HUES64 (cell line): ENCODE measurements around the gene MBNL1.

Experiments
- H3K27ac ChIP-seq: 2 replicates; pipeline ENCODE4 v1.7.0; 2013; ENCODE audit warnings: low read depth, low read length, inconsistent platforms
- H3K27me3 ChIP-seq: 2 replicates; pipeline ENCODE4 v1.6.1; 2013; ENCODE audit warnings: mild to moderate bottlenecking, low read length; ENCODE audit not compliant: insufficient read depth
- H3K36me3 ChIP-seq: 2 replicates; pipeline ENCODE4 v1.6.1; 2013; ENCODE audit warnings: mild to moderate bottlenecking, low read length; ENCODE audit not compliant: insufficient read depth
- H3K4me1 ChIP-seq: 2 replicates; pipeline ENCODE4 v1.6.1; 2013; ENCODE audit warnings: mild to moderate bottlenecking, low read length, moderate library complexity; ENCODE audit not compliant: insufficient read depth
- H3K4me3 ChIP-seq: 2 replicates; pipeline ENCODE4 v1.5.1; 2013; ENCODE audit warnings: mild to moderate bottlenecking, low read length, moderate library complexity
- H3K9ac ChIP-seq: 2 replicates; pipeline ENCODE4 v1.6.1; 2013; ENCODE audit warnings: mild to moderate bottlenecking, low read depth, low read length
- H3K9me3 ChIP-seq: 2 replicates; pipeline ENCODE4 v1.6.1; 2013; ENCODE audit warnings: low read depth, low read length; ENCODE audit not compliant: insufficient read depth
- WGBS: fragments of 150-250, 120-280 bp; methylation state at CpG from one replicate; pipeline ENCODE4 v1.1.7; 2013; ENCODE audit warnings: missing lambda C conversion rate; 5-methylcytosine and 5-hydroxymethylcytosine counted together

Gene MBNL1

DNA sequence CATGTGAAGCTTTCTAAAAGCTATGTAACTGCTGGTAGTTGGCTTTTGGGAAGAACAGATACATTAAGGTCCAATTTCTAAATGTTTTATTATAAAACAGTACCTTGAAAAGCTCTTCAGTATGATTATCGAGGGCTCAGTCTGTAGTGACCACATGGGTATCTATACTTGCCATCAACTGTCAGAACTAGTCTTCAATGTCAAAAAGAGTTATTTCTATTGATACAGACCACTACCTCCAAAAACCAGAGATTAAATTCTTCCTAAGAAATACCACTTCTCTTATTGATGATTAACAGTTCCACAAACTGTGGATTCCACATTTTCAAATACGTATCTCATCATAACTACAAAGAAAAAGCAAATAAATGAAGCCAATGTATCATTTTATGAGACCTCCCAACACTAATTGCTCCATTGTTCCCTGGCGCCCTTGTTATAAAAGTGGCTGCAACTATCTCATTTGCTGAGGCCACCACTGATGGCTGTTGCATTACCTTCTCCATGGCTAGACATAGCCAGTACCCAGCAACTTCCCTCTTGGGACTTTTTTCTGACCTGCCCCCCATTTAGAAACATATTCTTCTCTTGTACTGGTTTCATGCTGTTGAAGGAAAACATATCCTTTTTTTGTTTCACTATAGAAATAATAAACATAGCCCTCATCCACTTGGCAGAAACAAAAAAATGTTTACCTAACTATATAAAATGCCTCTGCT, 33.9 kb upstream of the MBNL1 start:
- Histone ChIP-seq H3K27me3 (no peaks in the 10 kb centered on the region), H3K4me3 (no peak overlapping the region), H3K9me3 (no peaks in the 10 kb centered on the region), H3K27ac (no peak overlapping the region), H3K9ac (no peak overlapping the region), H3K36me3 (no peaks in the 10 kb centered on the region), H3K4me1 (no peaks in the 10 kb centered on the region)
- 94% methylated on average over 3 of the region's 3 CpGs for WGBS

DNA sequence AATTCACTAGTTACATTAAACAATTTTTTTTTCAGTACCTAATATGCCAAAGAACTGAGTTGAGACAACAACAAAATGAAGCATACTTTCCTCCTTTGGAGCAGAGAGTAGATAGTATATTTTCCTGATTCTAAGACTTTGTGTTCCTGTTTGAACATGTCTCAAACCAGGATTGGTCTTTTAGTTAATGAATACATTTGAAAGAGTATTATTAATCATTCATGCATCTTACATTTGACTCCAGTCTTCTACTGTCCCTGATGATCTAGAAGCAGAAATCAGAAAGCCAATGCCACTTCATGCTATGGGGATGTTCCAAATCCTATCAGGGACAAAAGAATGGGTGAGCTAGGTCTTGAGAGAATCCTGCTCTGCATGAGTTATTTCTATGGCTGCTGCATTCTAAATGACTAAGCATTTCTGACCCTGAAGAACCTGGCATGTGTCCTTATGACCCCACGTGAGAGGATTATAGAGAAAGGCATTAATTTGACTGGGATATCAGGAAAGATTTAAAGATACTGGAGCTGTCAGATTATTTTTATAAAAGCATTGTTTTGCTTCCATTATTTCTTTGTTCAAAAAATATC, 32.9 kb upstream of the MBNL1 start:
- Histone ChIP-seq H3K4me3 (no peak overlapping the region), H3K27ac (no peak overlapping the region)
- WGBS = 87% methylated on average over 1 of the region's 1 CpG

DNA sequence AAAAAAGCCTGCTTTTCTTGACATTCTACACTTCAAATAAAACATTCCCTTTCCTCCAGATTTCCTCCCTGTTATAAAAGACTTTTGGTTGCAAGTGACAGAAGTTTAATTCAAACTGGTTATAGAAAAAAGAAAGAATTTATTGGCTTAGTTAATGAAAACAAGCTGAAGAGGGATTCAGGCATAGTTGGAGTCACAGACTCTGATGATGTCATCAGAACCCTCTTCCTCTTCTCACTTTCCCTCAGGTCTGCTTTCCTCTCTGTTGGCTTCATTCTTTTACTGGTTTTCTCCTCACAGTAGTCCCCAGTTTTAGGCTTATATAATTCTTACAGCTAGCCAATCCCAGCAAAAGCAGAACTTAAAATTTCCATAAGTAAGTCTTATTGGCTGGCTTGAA, 32.0 kb upstream of the MBNL1 start:
- Histone ChIP-seq H3K9ac (no peak overlapping the region), H3K4me1 (no peaks in the 10 kb centered on the region), H3K9me3 (no peaks in the 10 kb centered on the region), H3K36me3 (no peaks in the 10 kb centered on the region), H3K4me3 (no peak overlapping the region), H3K27me3 (no peaks in the 10 kb centered on the region), H3K27ac (no peak overlapping the region)

More for the DNA sequence above, 32.9 kb upstream of the MBNL1 start:
- no peaks in the 10 kb centered on the region for H3K4me1 ChIP-seq
- H3K9ac ChIP-seq = no peak overlapping the region
- H3K36me3 ChIP-seq = no peaks in the 10 kb centered on the region
- no peaks in the 10 kb centered on the region for H3K9me3 ChIP-seq
- H3K27me3 ChIP-seq = no peaks in the 10 kb centered on the region

DNA sequence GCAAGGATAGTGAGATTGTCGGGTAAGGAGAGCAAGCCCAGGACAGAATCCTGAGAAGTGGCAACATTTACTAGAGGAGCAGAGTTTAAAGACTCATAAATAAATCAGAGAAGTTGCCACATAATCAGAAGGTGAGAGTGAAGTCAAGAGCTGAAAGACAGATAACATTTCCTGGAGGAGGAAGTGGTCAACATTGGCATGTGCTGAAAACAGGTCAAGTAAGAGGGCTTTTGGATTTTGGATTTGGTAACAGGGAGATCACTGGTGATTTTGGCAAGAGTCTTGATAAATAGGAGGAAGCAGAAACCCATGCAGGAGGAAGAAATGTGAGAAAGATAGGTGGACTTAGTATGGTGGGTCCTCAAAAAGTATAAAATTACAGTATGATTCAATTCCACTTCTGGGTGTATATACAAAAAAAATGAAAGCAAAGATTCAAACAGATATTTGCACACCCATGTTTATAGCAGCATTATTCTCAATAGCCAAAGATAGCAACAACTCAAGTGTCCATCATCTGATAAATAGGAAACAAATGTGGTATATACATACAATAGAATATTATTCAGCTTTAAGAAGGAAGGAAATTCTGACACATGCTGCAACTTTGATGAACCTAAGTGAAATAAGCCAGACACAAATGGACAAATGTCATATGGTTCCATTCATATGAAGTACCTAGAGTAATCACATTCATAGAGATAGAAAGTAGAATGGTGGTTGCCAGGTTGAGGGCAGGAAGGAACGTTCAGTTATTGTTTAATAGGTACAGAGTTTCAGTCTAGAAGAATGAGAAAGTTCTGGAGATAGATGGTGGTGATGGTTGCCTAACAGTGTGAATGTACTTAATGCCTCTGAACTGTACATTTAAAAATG, 27.3 kb upstream of the MBNL1 start:
- H3K27me3 ChIP-seq = no peaks in the 10 kb centered on the region
- H3K36me3 ChIP-seq = no peaks in the 10 kb centered on the region
- H3K9me3 ChIP-seq = no peaks in the 10 kb centered on the region
- no peaks in the 10 kb centered on the region for H3K4me1 ChIP-seq
- H3K27ac ChIP-seq = no peak overlapping the region
- WGBS = 90% methylated on average over 2 of the region's 2 CpGs
- no peak overlapping the region for H3K9ac ChIP-seq
- H3K4me3 ChIP-seq = no peak overlapping the region

DNA sequence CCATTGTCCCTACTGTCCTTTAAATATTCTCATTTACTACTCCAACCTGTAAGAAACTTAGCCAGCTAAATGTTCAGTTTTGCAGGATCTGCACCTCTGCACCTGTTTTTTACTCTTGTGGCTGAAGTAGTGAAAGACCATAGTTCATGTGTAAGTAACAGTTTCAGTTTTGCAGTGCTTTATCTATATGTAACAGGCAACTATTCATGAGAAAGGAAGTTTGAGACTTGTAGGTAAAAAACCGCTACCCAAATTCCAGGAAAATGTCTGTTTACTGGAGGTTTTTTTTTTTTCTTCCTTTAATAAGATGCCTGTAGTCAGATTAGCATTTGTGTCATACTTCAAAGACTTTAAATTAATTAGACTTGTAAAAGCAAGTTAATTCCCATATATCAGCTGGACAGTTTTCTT, 25.4 kb upstream of the MBNL1 start:
- no peaks in the 10 kb centered on the region for H3K4me1 ChIP-seq
- H3K9ac ChIP-seq = no peak overlapping the region
- H3K9me3 ChIP-seq = no peaks in the 10 kb centered on the region
- H3K36me3 ChIP-seq = no peaks in the 10 kb centered on the region
- H3K4me3 ChIP-seq = no peak overlapping the region
- WGBS = no CpG with 5 or more reads among the region's 1 CpG
- no peak overlapping the region for H3K27ac ChIP-seq
- no peaks in the 10 kb centered on the region for H3K27me3 ChIP-seq

DNA sequence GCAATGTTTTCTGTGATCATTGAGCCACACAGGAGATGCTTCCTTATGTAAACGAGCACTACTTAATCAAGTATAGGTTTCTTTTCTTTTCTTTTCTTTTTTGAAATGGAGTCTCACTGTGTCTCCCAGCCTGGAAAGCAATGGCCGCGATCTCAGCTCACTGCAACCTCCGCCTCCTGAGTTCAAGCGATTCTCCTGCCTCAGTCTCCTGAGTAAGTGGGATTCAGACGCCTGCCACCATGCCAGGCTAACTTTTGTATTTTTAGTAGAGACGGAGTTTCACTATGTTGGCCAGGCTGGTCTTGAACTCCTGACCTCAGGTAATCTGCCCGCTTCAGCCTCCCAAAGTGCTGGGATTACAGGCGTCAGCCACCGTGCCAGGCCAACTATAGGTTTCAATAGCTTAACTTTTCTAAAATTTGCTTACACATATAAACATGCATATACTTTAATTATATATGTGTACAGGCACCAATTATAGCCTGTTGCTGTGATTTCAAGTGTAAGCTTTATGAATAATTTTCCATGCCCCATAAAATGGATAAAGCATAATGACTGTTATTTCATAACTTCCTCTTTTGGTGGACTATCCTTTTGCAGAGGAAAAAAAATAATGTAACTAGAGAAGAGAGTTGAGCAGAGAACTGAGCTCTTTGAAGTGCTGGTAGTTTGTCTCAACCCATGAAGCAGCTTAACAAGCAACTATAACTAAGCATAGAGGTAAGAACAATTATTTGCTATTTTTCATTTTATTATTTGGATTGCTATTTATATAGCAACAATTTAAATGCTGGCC, 24.8 kb upstream of the MBNL1 start:
- Histone ChIP-seq H3K27me3 (no peaks in the 10 kb centered on the region), H3K27ac (no peak overlapping the region), H3K4me3 (no peak overlapping the region), H3K36me3 (no peaks in the 10 kb centered on the region), H3K9ac (no peak overlapping the region), H3K4me1 (no peaks in the 10 kb centered on the region), H3K9me3 (no peaks in the 10 kb centered on the region)
- 92% methylated on average over 10 of the region's 10 CpGs for WGBS

DNA sequence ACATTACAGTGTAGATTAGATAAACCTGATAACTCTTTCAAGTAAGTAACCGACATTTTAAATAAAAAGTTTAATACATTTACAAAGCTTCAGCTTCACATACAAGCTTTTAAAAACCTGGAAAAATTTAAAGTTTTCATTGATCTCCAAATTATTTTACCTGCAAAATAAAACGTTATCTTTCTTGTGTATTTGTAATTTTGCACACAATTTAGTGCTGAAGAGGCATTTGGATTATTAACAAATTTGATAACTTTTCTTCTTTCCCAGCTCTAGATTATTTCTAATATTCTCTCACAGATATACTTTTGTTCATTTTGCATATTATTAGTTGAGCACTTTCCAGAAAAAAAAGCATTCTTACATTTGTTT, 24.2 kb upstream of the MBNL1 start:
- no peaks in the 10 kb centered on the region for H3K9me3 ChIP-seq
- H3K27me3 ChIP-seq = no peaks in the 10 kb centered on the region
- no peak overlapping the region for H3K9ac ChIP-seq
- no peak overlapping the region for H3K4me3 ChIP-seq
- no peaks in the 10 kb centered on the region for H3K4me1 ChIP-seq
- H3K36me3 ChIP-seq = no peaks in the 10 kb centered on the region
- WGBS = 91% methylated on average over 1 of the region's 2 CpGs
- H3K27ac ChIP-seq = no peak overlapping the region

DNA sequence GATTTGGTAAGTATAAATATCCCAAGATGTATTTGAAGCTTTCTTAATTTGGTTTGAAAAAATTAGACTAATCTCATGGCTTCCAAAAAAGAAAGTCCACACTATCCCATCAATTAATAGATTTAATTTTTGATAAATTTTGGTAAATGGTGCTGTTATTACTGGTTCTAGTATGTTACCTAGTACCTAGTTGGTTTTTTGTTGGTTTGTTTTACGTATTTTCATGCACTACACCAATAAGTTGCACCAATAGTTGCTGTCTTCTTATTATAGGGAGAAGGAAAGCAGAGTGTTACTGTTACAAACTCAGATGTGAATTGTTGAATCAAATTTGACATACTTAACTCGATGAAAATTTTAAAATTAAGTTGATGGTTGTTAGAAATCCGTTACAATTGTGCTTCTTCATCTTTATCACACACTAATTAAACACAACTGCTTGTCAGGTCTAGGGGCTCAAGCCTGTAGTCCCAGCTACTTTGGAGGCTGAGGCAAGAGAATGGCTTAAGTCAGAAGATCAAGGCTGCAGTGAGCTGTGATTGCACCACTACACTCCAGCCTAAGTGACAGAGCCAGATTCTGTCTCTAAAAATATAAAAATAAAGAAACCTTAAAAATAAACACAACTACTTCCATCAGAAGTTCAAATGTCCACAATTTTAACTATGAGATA, 23.1 kb upstream of the MBNL1 start:
- no peaks in the 10 kb centered on the region for H3K27me3 ChIP-seq
- WGBS = 80% methylated on average over 2 of the region's 3 CpGs
- H3K36me3 ChIP-seq = no peaks in the 10 kb centered on the region
- H3K9me3 ChIP-seq = no peaks in the 10 kb centered on the region
- H3K27ac ChIP-seq = no peak overlapping the region
- H3K4me1 ChIP-seq = no peaks in the 10 kb centered on the region
- no peak overlapping the region for H3K4me3 ChIP-seq
- no peak overlapping the region for H3K9ac ChIP-seq

DNA sequence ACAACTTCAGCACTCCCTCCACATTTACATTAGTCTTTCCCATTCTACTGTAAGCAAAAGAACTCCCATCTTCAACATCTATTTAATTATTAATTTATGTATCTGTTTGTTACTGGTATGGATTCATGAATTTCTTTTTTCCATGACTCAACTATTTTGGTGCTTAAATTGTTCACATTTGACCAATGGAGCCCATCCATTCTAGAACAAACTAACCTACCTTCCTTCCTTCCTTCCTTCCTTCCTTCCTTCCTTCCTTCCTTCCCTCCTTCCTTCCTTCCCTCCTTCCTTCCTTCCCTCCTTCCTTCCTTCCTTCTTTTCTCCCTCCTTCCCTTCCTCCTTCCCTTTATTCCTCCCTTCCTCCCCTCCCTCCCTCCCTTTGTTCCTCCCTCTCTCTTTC, 16.8 kb upstream of the MBNL1 start:
- no peaks in the 10 kb centered on the region for H3K27me3 ChIP-seq
- H3K9me3 ChIP-seq = no peaks in the 10 kb centered on the region
- H3K4me1 ChIP-seq = no peaks in the 10 kb centered on the region
- no peaks in the 10 kb centered on the region for H3K36me3 ChIP-seq
- no peak overlapping the region for H3K4me3 ChIP-seq
- H3K27ac ChIP-seq = no peak overlapping the region
- H3K9ac ChIP-seq = no peak overlapping the region

DNA sequence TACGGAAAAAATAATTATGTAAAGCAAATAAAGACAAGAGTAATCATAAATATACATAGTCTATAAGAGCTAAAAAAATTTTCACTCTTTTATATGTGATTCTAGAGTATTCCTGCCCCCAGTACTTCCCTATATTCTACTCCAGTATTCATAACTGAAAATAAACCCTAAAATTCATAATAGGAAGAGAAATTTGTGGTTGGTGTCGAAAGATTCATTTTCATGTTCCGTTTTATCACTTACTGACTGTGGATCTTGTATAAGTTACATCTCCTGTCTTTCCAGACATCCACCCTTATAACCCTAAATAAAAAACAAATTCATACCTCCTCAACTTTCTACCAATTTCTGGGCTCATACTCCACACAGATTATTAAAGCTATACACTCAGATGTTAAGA, 16.0 kb upstream of the MBNL1 start:
- Histone ChIP-seq H3K36me3 (no peaks in the 10 kb centered on the region), H3K4me3 (no peak overlapping the region), H3K27me3 (no peaks in the 10 kb centered on the region), H3K27ac (no peak overlapping the region), H3K4me1 (no peaks in the 10 kb centered on the region), H3K9me3 (no peaks in the 10 kb centered on the region), H3K9ac (no peak overlapping the region)
- WGBS = 86% methylated on average over 2 of the region's 3 CpGs
